HG03575 (cell line): Measurements from ENCODE around the gene NUDT6.
"Not testable (repeated sequence)": the region's sequence is repeated elsewhere in the genome, so short reads cannot be mapped to it uniquely, and the experiment has no call there.

Source experiments
- ATAC-seq: cut with Tn5 transposase; IDR thresholded peaks from one replicate; pipeline ENCODE4 v1.9.1; 2021; ENCODE audit not compliant: unreplicated experiment, insufficient number of reproducible peaks, low FRiP score; ENCODE audit errors: extremely low read depth

Gene NUDT6

GRCh38 chr4:122847931-122848330, 74.5 kb downstream of the NUDT6 start:
- ATAC-seq: no peak

GRCh38 chr4:122845760-122846159, 76.6 kb downstream of the NUDT6 start:
- ATAC-seq: no peak

GRCh38 chr4:122845066-122845465, 77.3 kb downstream of the NUDT6 start:
- ATAC-seq: no peak

GRCh38 chr4:122844391-122844790, 78.0 kb downstream of the NUDT6 start:
- not testable (repeated sequence) for ATAC-seq

GRCh38 chr4:122842984-122843531, 79.3 kb downstream of the NUDT6 start:
- ATAC-seq: no peak
